ENCODE measurements around the gene ICAM2.

ICAM2 gene

GRCh38 chr17:63955232-63955631 is 65.2 kb downstream of the ICAM2 start:
- no peak overlapping the region for H3K4me3 ChIP-seq (ENCODE audit: low read length)
- TF ChIP-seq, protein P1, sequence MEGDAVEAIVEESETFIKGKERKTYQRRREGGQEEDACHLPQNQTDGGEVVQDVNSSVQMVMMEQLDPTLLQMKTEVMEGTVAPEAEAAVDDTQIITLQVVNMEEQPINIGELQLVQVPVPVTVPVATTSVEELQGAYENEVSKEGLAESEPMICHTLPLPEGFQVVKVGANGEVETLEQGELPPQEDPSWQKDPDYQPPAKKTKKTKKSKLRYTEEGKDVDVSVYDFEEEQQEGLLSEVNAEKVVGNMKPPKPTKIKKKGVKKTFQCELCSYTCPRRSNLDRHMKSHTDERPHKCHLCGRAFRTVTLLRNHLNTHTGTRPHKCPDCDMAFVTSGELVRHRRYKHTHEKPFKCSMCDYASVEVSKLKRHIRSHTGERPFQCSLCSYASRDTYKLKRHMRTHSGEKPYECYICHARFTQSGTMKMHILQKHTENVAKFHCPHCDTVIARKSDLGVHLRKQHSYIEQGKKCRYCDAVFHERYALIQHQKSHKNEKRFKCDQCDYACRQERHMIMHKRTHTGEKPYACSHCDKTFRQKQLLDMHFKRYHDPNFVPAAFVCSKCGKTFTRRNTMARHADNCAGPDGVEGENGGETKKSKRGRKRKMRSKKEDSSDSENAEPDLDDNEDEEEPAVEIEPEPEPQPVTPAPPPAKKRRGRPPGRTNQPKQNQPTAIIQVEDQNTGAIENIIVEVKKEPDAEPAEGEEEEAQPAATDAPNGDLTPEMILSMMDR (conservative IDR thresholded peaks at IDR 0.05; ENCODE audit: low read length), result no peak
- no peak for DNase-seq (ENCODE audit: low read depth)

GRCh38 chr17:63954402-63955063 is 65.9 kb downstream of the ICAM2 start:
- H3K4me3 ChIP-seq (ENCODE audit: low read length), result no peak overlapping the region
- DNase-seq (ENCODE audit: low read depth), result no peak
- TF ChIP-seq, protein P1 (conservative IDR thresholded peaks at IDR 0.05; ENCODE audit: low read length), result no peak
